Spleen (tissue), 7 donors: ENCODE data around the gene LPP.

Experiments used
- POLR2A ChIP-seq, 3 donors: fragments of 450-650 bp; IDR thresholded peaks; one replicate each; pipeline ENCODE4 v1.5.1; 2017; ENCODE audit warnings: antibody characterized with exemption in 3 of 3, mild to moderate bottlenecking in 1 of 3
- TF ChIP-seq, protein P1 (sequence below), 11 experiments: fragments of 200-600 bp in 7 of 11; fragments of 450-650 bp in 4 of 11; sonication (generic) in 4 of 11; IDR thresholded peaks in 8 of 11; conservative IDR thresholded peaks in 3 of 11; 1 replicate in 7 of 11; 2 replicates in 4 of 11; pipeline versions ENCODE4 v1.4.0 to v1.8.0; 2016 to 2021; ENCODE audit warnings: antibody characterized with exemption in 11 of 11, inconsistent platforms in 4 of 11, mild to moderate bottlenecking in 1 of 11
- donor health status: DM: no; HTN: no; CAD: no; lungs with moderate emphysema.
- donor health status: DM: no; HTN: no; CAD: no.
- donor health status: DM: no; HTN: no; CAD: no.

- TF ChIP-seq, protein P1, sequence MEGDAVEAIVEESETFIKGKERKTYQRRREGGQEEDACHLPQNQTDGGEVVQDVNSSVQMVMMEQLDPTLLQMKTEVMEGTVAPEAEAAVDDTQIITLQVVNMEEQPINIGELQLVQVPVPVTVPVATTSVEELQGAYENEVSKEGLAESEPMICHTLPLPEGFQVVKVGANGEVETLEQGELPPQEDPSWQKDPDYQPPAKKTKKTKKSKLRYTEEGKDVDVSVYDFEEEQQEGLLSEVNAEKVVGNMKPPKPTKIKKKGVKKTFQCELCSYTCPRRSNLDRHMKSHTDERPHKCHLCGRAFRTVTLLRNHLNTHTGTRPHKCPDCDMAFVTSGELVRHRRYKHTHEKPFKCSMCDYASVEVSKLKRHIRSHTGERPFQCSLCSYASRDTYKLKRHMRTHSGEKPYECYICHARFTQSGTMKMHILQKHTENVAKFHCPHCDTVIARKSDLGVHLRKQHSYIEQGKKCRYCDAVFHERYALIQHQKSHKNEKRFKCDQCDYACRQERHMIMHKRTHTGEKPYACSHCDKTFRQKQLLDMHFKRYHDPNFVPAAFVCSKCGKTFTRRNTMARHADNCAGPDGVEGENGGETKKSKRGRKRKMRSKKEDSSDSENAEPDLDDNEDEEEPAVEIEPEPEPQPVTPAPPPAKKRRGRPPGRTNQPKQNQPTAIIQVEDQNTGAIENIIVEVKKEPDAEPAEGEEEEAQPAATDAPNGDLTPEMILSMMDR (IDR thresholded peaks at IDR 0.05 in 8 of 11, conservative IDR thresholded peaks at IDR 0.05 in 3 of 11), result no peak
- no peak for TF ChIP-seq POLR2A (IDR thresholded peaks at IDR 0.05)
Measured at GRCh38 chr3:188349351-188349901, 195.5 kb downstream of the LPP start.
